OCI-LY1 (cell line): ENCODE data around the gene RRAGD.

ENCODE experiments used
- H2AFZ ChIP-seq: fragments of 200-600 bp; sonication (generic), shearing (Covaris generic); 2 replicates; pipeline ENCODE4 v1.6.0; 2014; ENCODE audit warnings: antibody characterized with exemption, mild to moderate bottlenecking, low read length
- H3F3A ChIP-seq: fragments of 200-600 bp; sonication (generic), shearing (Covaris generic); 2 replicates; pipeline ENCODE4 v1.6.0; 2014; ENCODE audit warnings: mild to moderate bottlenecking, antibody characterized with exemption, low read length, moderate library complexity; ENCODE audit not compliant: insufficient read depth
- H3K27ac ChIP-seq: fragments of 200-600 bp; sonication (generic); 2 replicates; pipeline ENCODE4 v1.5.1; 2014; ENCODE audit warnings: low read length, mixed run types, mild to moderate bottlenecking, low read depth; ENCODE audit not compliant: poor library complexity, severe bottlenecking
- H3K27me3 ChIP-seq: fragments of 200-600 bp; sonication (generic); 2 replicates; pipeline ENCODE4 v1.6.0; 2014; ENCODE audit warnings: antibody characterized with exemption, mild to moderate bottlenecking, low read length, moderate library complexity; ENCODE audit not compliant: insufficient read depth
- H3K36me3 ChIP-seq: fragments of 200-600 bp; sonication (generic); 2 replicates; pipeline ENCODE4 v1.6.1; 2014; ENCODE audit warnings: mild to moderate bottlenecking, antibody characterized with exemption, low read length, moderate library complexity, mixed read lengths; ENCODE audit not compliant: insufficient read depth
- H3K4me1 ChIP-seq: fragments of 200-600 bp; sonication (generic); 2 replicates; pipeline ENCODE4 v1.5.1; 2014; ENCODE audit warnings: mild to moderate bottlenecking, low read length, moderate library complexity; ENCODE audit not compliant: insufficient read depth, severe bottlenecking
- H3K4me2 ChIP-seq: fragments of 200-600 bp; sonication (generic), shearing (Covaris generic); 2 replicates; pipeline ENCODE4 v1.6.1; 2014; ENCODE audit warnings: low read length
- H3K4me3 ChIP-seq: fragments of 200-600 bp; sonication (generic); 2 replicates; pipeline ENCODE4 v1.5.1; 2014; ENCODE audit warnings: low read length, low read depth, mild to moderate bottlenecking, mixed read lengths; ENCODE audit not compliant: poor library complexity, severe bottlenecking
- H3K79me2 ChIP-seq: fragments of 200-600 bp; shearing (Covaris generic); 2 replicates; pipeline ENCODE4 v1.6.1; 2016; ENCODE audit warnings: mixed run types, low read length, mixed read lengths; ENCODE audit not compliant: insufficient read depth
- H3K9ac ChIP-seq: fragments of 200-600 bp; sonication (generic), shearing (Covaris generic); 2 replicates; pipeline ENCODE4 v1.6.1; 2014; ENCODE audit warnings: mild to moderate bottlenecking, low read length, mixed read lengths
- H3K9me2 ChIP-seq: fragments of 200-600 bp; sonication (generic), shearing (Covaris generic); 2 replicates; pipeline ENCODE4 v1.6.1; 2014; ENCODE audit warnings: low read depth, mild to moderate bottlenecking, low read length, mixed read lengths
- H3K9me3 ChIP-seq: fragments of 200-600 bp; shearing (Covaris generic); 2 replicates; pipeline ENCODE4 v1.6.1; 2014; ENCODE audit warnings: low read length, mixed read lengths
- H4K20me1 ChIP-seq: fragments of 200-600 bp; sonication (generic), shearing (Covaris generic); 2 replicates; pipeline ENCODE4 v1.6.0; 2016; ENCODE audit warnings: mild to moderate bottlenecking, low read length; ENCODE audit not compliant: insufficient read depth
- CTCF ChIP-seq: fragments of 200-600 bp; sonication (generic), shearing (Covaris generic); IDR thresholded peaks from 2 replicates; pipeline ENCODE4 v1.5.1; 2017; ENCODE audit warnings: mild to moderate bottlenecking, antibody characterized with exemption, low read length, moderate library complexity, mixed read lengths
- EZH2 ChIP-seq: fragments of 200-600 bp; sonication (generic), shearing (Covaris generic); IDR thresholded peaks from 2 replicates; pipeline ENCODE4 v1.8.0; 2017; ENCODE audit warnings: borderline replicate concordance, mixed run types, mild to moderate bottlenecking, antibody characterized with exemption, low read length, moderate library complexity, mixed read lengths

Gene RRAGD

GRCh38 chr6:89321131-89321970, 90.7 kb downstream of the RRAGD start:
- Histone ChIP-seq H3K36me3 (peaks cover 11% of the 10 kb centered on the region), H3K9me3 (no peaks in the 10 kb centered on the region), H4K20me1 (no peaks in the 10 kb centered on the region), H3K4me3 (no peak overlapping the region), H3K9ac (no peak overlapping the region), H2AFZ (no peak overlapping the region), H3F3A (no peaks in the 10 kb centered on the region), H3K27me3 (no peaks in the 10 kb centered on the region), H3K9me2 (no peaks in the 10 kb centered on the region), H3K27ac (no peak overlapping the region), H3K79me2 (no peaks in the 10 kb centered on the region), H3K4me1 (peaks cover 7% of the 10 kb centered on the region), H3K4me2 (no peak overlapping the region)
- TF ChIP-seq CTCF = no peak
- no peak for TF ChIP-seq EZH2

GRCh38 chr6:89320012-89320559, 92.0 kb downstream of the RRAGD start:
- Histone ChIP-seq H4K20me1 (no peaks in the 10 kb centered on the region), H3K4me1 (peaks cover 7% of the 10 kb centered on the region), H3K36me3 (0 out of 2 replicates have a peak, but pooled peaks cover 5% of the 10 kb centered on the region), H2AFZ (no peak overlapping the region), H3K4me2 (no peak overlapping the region), H3K9me2 (no peaks in the 10 kb centered on the region), H3K9ac (no peak overlapping the region), H3K27ac (no peak overlapping the region), H3K9me3 (no peaks in the 10 kb centered on the region), H3K4me3 (no peak overlapping the region), H3K79me2 (no peaks in the 10 kb centered on the region), H3K27me3 (no peaks in the 10 kb centered on the region), H3F3A (no peaks in the 10 kb centered on the region)
- TF ChIP-seq CTCF (no peak), EZH2 (no peak)

GRCh38 chr6:89317067-89317466, 95.0 kb downstream of the RRAGD start:
- no peaks in the 10 kb centered on the region for H4K20me1 ChIP-seq
- no peak overlapping the region for H3K4me2 ChIP-seq
- H3K27me3 ChIP-seq = no peaks in the 10 kb centered on the region
- no peak overlapping the region for H3K4me3 ChIP-seq
- H3F3A ChIP-seq = no peaks in the 10 kb centered on the region
- no peak overlapping the region for H3K9ac ChIP-seq
- H2AFZ ChIP-seq = no peak overlapping the region
- no peaks in the 10 kb centered on the region for H3K9me3 ChIP-seq
- H3K36me3 ChIP-seq = 0 out of 2 replicates have a peak, but pooled peaks cover 5% of the 10 kb centered on the region
- no peaks in the 10 kb centered on the region for H3K9me2 ChIP-seq
- H3K27ac ChIP-seq = no peak overlapping the region
- H3K79me2 ChIP-seq = no peaks in the 10 kb centered on the region
- no peak for TF ChIP-seq EZH2
- no peak for TF ChIP-seq CTCF
- peaks cover 20% of the 10 kb centered on the region for H3K4me1 ChIP-seq
